Ovary (tissue), 9 donors: Measurements from ENCODE around the gene KMT5C. TPM values are rescaled to one million over a fixed set of nuclear protein-coding genes. Genes with fewer than 3 reads are reported as not detected.

Experiments
- DNase-seq, 5 donors: peaks; one replicate each; pipeline ENCODE4 v3.0.0-alpha.2; 2019 to 2020
- H3K27ac ChIP-seq, 2 donors: fragments of 200-600 bp; one replicate each; pipeline versions ENCODE4 v1.5.1 to v1.8.0; 2019 to 2022
- H3K27me3 ChIP-seq: fragments of 200-600 bp; one replicate; pipeline ENCODE4 v1.8.0; 2022
- H3K36me3 ChIP-seq: fragments of 200-600 bp; sonication (generic); one replicate; pipeline ENCODE4 v1.5.1; 2019
- H3K4me1 ChIP-seq: one replicate; pipeline ENCODE4 v1.8.1; 2013; ENCODE audit warnings: mild to moderate bottlenecking, moderate library complexity; ENCODE audit not compliant: insufficient read depth
- H3K4me3 ChIP-seq: fragments of 200-600 bp; sonication (generic); one replicate; pipeline ENCODE4 v1.5.1; 2017
- H3K9me3 ChIP-seq, 2 donors: fragments of 200-600 bp in 1 of 2; sonication (generic) in 1 of 2; one replicate each; pipeline versions ENCODE4 v1.5.1 to v1.8.1; 2013 to 2019; ENCODE audit warnings: mild to moderate bottlenecking in 1 of 2, moderate library complexity in 1 of 2
- CTCF ChIP-seq, 3 donors: fragments of 450-650 bp in 2 of 3; fragments of 200-600 bp in 1 of 3; IDR thresholded peaks; one replicate each; pipeline versions ENCODE4 v1.5.1 to v1.8.0; 2016 to 2022; ENCODE audit warnings: antibody characterized with exemption in 3 of 3, mild to moderate bottlenecking in 1 of 3
- EP300 ChIP-seq: sonication (generic); formaldehyde crosslinking; IDR thresholded peaks from one replicate; pipeline ENCODE4 v1.6.1; 2017; ENCODE audit warnings: antibody characterized with exemption
- POLR2A ChIP-seq: fragments of 450-650 bp; IDR thresholded peaks from one replicate; pipeline ENCODE4 v1.6.1; 2017; ENCODE audit warnings: antibody characterized with exemption, mild to moderate bottlenecking, moderate library complexity
- WGBS, 3 donors: extraction: QIAGEN DNeasy Blood & Tissue Kit in 1 of 3; methylation state at CpG; one replicate each; pipeline versions ENCODE4 v1.1.5 to v1.1.7; 2013 to 2017; 5-methylcytosine and 5-hydroxymethylcytosine counted together
- intact Hi-C, 4 donors: fragments of 100-400 bp; cut with DNase I; formaldehyde crosslinking; loops; one replicate each; pipeline versions ENCODE4 v1.11.0 to v1.15.1; 2022 to 2023
- polyA plus RNA-seq, 2 donors: library from polyadenylated mRNA; stranded (reverse); fragments of 200-250 nt in 1 of 2; fragments of 350-450 nt in 1 of 2; fragmentation: Illumina TruSeq in 1 of 2; extraction: RNeasy Lipid Tissue Mini Kit (QIAGEN cat#74804) in 1 of 2; gene quantifications; one replicate each; pipeline ENCODE4 v1.2.3, GENCODE V29; 2013 to 2014
- total RNA-seq, 7 donors: library from RNA; depleted of rRNA in 2 of 7; stranded (reverse); fragments of >200 nt in 2 of 7; fragmentation: NEBNext Ultra II Directional in 3 of 7; extraction: Animal tissue kit (Norgen Biotek cat#: 25700) in 3 of 7; gene quantifications; one replicate each; pipeline versions ENCODE4 v1.1.0 to v1.2.4, GENCODE V29; 2016 to 2023
- donor health status: DM: no; HTN: no; CAD: no; lungs with moderate emphysema.
- donor health status: DM: no; HTN: no; CAD: no.
- donor health status: Bipolar disorder and iron deficiency.
- donor health status: DM: yes; HTN: yes; CAD: no.
- donor health status: DM: no; HTN: no; CAD: no.
- donor health status: DM: yes; HTN: yes; CAD: no.

KMT5C gene
- total and polyA plus RNA-seq, 9 donors, result 0.37 to 26.2 (median 11.9) TPM

GRCh38 chr19:55372316-55373081 is 32.8 kb downstream of the KMT5C start:
- H3K4me3 ChIP-seq, result no peak overlapping the region
- intact Hi-C loops, result loop anchor here in 2 of 4 donors (10.0 kb wide), 2 partner anchors 88 to 228 kb away; partner anchors contain the start of genes BRSK1 (in 1 of the 2), HSPBP1 (in 1 of the 2) and TNNT1 (in 1 of the 2)
- H3K27me3 ChIP-seq, result peaks cover 2% of the 10 kb centered on the region
- TF ChIP-seq POLR2A, result no peak
- no peak for TF ChIP-seq CTCF (IDR thresholded peaks at IDR 0.05)
- TF ChIP-seq EP300, result no peak
- H3K9me3 ChIP-seq, result no peaks in the 10 kb centered on the region
- no peak for DNase-seq
- no peaks in the 10 kb centered on the region for H3K4me1 ChIP-seq
- H3K36me3 ChIP-seq, result no peaks in the 10 kb centered on the region
- WGBS, 3 donors, result 53 to 61% (median 56%) methylated on average over 20 to 24 of the region's 24 CpGs
- H3K27ac ChIP-seq, result no peak overlapping the region

GRCh38 chr19:55373306-55373992 is 33.8 kb downstream of the KMT5C start:
- DNase-seq, result no peak
- Histone ChIP-seq H3K4me3 (no peak overlapping the region), H3K9me3 (no peaks in the 10 kb centered on the region), H3K27ac (no peak overlapping the region), H3K4me1 (no peaks in the 10 kb centered on the region), H3K27me3 (peaks cover under 1% of the 10 kb centered on the region), H3K36me3 (no peaks in the 10 kb centered on the region)
- WGBS, 3 donors, result 61 to 83% (median 75%) methylated on average over 6 to 9 of the region's 9 CpGs
- TF ChIP-seq EP300 (no peak), CTCF (IDR thresholded peaks at IDR 0.05) (no peak), POLR2A (no peak)
- intact Hi-C loops, result loop anchor here in 2 of 4 donors (10.0 kb wide), 2 partner anchors 89 to 229 kb away; partner anchors contain the start of genes BRSK1 (in 1 of the 2), HSPBP1 (in 1 of the 2) and TNNT1 (in 1 of the 2)

GRCh38 chr19:55373993-55374757 is 34.5 kb downstream of the KMT5C start:
- Histone ChIP-seq H3K4me3 (no peak overlapping the region), H3K27ac (no peak overlapping the region), H3K9me3 (no peaks in the 10 kb centered on the region), H3K27me3 (no peaks in the 10 kb centered on the region), H3K4me1 (no peaks in the 10 kb centered on the region), H3K36me3 (no peaks in the 10 kb centered on the region)
- TF ChIP-seq EP300, result no peak
- TF ChIP-seq POLR2A, result no peak
- no peak for TF ChIP-seq CTCF (IDR thresholded peaks at IDR 0.05)
- intact Hi-C loops, result loop anchor here in 2 of 4 donors (10.0 kb wide), 2 partner anchors 89 to 229 kb away; partner anchors contain the start of genes BRSK1 (in 1 of the 2), HSPBP1 (in 1 of the 2) and TNNT1 (in 1 of the 2)
- 11 to 34% (median 15%) methylated on average over 10 to 31 of the region's 31 CpGs for WGBS, 3 donors
- no peak for DNase-seq
